GM19328 (cell line): ENCODE measurements around the gene PAQR8.

Source experiments
- ATAC-seq: cut with Tn5 transposase; IDR thresholded peaks from one replicate; pipeline ENCODE4 v1.9.1; 2021; ENCODE audit warnings: mild to moderate bottlenecking, moderate library complexity; ENCODE audit not compliant: unreplicated experiment

Gene PAQR8, protein sequence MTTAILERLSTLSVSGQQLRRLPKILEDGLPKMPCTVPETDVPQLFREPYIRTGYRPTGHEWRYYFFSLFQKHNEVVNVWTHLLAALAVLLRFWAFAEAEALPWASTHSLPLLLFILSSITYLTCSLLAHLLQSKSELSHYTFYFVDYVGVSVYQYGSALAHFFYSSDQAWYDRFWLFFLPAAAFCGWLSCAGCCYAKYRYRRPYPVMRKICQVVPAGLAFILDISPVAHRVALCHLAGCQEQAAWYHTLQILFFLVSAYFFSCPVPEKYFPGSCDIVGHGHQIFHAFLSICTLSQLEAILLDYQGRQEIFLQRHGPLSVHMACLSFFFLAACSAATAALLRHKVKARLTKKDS

DNA sequence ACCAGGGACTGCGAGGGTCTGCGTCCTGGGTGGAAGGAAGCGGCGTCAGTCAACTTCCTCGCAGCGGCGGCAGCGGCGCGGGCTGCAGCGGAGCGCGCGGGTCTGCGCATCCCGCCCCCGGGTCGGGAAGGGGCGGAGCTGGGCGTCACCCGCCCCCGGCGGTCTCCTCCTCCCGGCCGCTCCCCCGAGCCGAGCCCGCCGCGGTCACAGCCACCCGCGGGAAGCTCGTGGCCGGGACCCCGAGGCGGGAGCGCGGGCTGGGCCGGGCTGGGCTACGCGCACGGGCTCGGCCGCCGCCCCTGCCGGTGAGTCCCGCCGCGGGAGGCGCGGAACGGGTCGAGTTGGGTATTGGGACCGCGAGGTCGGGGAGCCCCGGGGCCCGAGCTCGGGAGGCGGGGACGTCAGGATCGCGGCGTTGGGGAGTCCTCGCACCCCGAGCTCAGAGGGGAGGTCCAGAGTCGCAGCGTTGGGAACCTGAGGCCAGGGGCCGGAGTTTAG, at the start of gene PAQR8:
Gene PAQR8, plus strand, starts transcription at position 207 of the 498 bp plus-strand sequence. CDS start 41,063 bp downstream, outside the sequence.
- ATAC-seq = peak; percentile 89

DNA sequence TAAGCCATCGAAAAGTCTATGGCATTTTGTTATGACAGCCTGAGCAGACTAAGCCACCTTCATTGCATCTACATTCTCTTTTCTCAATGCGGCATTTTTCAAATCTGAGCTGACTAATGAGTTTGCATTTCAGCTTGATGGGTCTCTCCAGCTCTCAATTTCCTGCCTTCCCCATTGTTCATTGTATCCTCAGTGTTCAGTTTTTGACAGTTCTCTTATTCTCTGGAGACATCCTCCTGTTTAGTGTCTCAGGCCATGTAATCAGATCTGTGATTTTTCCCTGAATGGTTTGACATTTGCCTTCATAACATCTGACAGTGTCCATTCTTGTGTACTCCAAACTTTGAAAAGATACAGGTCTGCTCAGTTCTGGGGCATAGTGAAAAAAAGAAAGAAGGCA, 49.5 kb upstream of the PAQR8 start:
- ATAC-seq = no peak

DNA sequence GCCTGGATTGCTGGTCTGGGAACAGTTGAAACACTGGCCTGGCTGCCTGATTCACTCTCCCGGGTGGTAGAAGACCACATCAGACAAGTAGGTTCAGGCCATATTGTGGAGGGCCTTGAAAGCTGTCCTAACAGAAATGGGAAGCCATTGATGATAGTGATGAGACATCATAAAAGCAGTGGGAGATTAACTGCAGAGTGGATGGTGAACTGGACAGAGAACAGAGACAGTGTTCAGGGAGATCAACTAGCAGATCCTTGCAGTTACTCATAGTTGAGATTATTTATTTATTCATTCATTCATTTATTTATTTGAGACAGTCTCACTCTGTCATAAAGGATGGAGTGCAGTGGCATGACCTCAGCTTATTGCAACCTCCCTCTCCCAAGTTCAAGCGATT, 47.2 kb upstream of the PAQR8 start:
- ATAC-seq = no peak

DNA sequence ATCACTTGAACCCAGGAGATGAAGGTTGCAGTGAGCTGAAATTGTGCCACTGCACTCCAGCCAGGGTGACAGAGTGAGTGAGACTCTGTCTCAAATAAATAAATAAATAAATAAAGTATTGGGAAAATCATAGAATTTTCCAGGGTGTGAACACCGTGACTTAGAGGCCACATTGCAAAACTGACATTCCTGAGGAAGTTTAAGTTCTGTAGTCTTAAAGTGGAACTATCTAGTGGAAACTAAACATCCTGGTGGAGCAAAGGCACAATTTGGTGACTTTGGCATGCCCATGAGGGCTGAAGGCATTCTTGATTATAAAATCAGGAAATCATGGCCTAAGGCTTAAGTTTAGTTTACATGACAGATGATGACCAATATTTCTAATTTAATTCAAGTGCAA, 44.7 kb upstream of the PAQR8 start:
- no peak for ATAC-seq

DNA sequence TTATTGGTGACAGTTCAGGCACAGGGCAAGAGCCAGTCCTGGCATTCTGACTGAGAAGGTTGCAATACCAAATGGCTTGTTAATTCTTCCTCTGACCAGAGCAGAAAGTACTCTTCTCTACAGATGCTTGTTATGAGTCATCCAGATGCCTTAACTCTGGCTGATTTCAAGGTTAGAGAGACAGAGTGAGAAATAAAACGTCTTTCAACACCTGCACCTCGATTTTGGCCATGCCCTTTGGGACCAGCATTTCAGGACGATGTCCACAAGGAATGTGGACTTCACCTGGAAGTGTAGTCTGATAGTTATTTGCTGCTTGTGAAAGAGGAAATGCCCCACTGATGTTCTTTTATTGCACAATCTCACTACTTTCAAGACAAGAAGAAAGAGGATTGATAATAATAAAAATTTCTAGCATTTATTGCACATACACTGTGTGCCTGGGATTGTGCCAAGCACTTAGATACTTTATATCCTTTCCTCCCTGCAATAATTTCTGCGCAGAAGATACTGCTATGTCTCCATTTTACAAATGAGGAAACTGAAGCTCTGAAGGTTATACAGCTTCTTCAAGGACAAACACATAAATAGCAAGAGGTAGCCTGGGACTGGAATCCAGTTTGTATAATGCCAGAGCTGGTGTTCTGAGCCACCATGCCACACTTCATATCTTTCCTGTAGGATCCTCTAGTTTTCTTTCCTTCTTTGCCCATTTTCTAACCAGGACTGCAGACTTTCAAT, 43.9 kb upstream of the PAQR8 start:
- ATAC-seq = peak; percentile 98

DNA sequence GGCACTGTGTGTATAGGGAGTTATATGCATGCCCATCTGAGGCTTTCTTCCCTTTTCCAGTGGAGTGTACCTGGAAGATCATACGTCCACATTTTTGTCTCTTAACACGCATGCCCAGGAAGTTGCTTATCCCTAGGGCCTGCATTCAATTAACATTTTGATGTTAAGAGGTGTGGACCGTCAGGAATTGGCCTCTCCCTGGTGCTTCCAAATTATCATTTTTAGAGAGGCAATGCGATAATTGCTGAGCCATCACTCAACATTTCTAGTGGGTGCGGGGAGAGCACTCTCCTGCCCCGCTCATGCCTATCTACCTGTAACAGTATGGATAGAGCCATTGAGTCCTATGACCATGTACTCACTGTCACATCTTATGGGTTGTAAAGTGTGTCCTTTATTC, 37.8 kb upstream of the PAQR8 start:
- no peak for ATAC-seq

DNA sequence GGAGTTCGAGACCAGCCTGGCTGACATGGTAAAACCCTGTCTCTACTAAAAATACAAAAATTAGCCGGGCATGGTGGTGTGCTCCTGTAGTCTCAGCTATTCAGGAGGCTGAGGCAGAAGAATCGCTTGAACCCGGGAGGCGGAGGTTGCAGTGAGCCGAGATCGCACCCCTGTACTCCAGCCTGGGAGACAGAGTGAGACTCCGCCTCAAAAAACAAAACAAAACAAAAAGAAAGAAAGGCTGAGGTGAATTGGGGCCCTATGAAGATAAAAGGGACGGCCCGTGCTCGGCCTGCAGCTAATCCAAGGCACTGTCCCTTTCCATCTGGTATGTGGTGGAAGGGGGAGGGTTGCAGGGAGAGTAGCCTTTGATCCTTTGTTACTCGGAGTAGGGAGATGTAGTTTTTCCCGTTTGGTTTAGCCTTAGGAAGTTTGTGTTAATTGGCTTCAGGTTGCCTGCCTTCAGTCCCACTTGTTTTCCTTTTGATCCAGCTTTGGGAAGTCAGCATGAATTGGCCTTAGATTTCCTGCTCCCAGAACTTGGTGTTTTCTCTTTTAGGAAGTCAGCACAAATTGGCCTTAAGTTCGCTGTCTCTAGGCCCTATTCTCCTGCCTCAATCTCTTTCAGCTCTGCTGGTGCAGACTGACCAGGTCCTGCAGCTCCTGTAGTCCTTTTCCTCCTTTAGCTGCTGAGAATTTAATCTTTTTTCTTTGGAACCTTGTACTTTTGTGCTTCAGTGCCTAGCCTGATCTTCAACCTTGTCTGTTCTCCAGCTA, 36.1 kb upstream of the PAQR8 start:
- ATAC-seq = no peak

DNA sequence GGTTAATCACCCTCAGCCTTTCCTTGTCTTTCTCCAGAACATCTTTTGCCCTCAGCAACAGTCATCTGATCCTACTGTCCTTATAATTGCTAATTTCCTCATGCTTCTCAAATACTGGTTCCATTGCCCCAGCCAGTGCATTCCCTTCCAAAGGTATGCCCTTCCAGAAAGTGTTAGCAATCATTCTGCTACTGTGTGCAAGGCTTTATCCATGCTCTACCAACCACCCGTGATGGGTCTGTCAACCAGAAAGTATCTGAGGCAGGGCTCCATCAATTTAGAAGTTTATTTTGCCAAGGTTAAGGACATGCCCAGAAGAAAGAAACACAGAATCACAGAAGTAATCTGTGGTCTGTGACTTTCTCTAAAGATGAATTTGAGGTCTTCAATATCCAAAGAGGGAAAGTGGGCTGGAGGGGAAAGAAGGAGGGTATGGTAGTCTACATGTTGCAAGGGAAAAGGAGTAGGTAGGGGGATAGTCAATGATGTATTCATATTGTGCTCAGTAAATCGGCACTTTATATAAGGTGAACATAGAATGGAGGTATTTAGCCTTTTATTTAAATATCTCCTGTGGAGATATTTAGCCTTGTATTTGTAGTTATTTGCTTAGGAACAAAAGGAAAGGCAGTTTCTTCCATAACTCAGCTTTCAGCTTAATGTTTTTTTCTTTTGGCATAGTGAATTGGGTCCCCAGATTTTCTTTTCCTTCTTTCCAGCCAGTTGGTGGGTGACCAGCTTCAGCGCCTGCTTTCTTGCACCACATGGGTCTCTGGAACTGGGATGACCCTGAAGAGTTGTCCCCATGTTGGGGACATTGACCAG, 35.2 kb upstream of the PAQR8 start:
- no peak for ATAC-seq

DNA sequence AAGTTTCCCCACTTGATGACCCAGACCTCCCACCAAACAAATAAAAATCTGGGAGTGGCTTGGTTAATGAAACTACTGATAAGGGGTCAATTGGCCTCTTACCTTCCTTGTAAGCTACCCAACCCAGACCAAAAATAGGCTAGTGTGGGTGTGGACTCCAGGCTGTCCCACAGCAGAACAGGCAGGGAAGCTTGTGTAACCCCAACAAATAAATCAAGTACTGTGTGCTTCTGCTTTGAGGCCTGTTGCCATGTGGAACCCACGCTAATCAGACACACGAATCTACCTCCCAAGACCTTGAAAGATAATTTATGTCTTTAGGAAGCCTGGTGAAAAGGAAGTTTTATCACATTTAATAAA, 33.7 kb upstream of the PAQR8 start:
- no peak for ATAC-seq

DNA sequence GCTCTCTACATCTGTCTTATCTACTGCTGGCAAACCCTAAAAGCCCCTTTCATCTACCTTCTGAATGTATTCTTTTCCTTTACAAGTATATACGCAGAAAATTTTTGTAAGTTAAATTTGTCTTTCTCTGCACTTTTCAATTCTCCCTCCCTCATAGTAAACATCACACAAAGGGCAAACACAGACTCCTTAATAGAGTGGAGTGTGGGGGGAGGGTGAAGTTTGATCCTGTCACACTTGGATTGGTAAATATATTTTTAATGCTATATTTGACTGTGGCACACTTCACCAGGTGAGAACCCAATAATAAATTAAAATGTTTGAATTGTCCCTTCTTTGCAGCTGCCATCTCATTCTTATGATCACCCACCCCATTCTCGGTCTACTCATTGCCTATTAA, 33.2 kb upstream of the PAQR8 start:
- no peak for ATAC-seq

DNA sequence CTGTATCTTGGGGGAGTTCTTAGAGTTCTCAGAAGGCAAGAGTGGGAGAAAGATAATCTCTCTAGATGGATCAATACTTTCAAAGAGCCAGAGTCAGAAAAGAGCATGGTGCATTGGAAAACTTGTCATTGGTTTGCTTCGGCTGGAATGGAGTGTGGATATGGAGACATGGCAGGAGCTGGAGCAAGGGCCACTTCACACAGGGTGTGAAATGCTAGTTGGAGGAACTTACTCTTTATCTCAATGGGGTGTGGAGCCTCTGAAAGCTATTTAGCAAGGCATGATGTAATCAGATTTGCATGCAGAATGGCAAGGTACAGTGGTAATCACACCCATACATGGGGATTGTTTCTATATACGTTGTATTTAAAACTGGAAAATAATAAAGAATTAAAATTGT, 31.5 kb upstream of the PAQR8 start:
- no peak for ATAC-seq

DNA sequence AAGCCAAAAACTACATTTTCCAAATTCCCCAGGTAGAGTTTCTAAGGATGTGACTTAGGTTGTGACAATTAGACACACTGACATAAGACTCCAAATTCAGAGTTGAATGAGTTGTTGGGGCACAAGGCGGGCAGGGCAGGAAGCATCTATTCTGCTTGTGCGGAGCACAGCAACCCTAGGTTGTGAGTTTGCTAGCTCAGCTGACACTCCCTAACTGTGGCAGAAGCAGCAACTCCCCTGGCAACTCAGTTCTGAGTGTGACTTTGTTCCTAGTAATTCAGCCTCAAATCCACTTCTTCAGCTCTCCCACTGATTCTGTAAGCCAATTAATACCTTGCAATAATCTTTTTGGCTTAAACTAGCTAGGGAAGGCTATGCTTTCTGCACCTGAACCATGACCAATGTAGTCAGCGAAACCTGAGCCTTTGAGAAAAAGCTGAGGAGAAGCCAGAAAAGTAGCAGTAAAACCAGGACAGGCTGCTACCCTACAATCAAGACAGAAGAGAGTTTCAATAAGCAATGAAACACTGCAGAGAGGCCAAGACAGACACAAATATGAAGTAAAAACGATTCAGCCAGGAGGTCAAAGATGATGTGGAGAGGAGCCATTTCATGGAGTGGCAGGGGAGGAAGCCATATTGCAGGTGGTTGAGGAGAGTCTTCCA, 30.0 kb upstream of the PAQR8 start:
- no peak for ATAC-seq

DNA sequence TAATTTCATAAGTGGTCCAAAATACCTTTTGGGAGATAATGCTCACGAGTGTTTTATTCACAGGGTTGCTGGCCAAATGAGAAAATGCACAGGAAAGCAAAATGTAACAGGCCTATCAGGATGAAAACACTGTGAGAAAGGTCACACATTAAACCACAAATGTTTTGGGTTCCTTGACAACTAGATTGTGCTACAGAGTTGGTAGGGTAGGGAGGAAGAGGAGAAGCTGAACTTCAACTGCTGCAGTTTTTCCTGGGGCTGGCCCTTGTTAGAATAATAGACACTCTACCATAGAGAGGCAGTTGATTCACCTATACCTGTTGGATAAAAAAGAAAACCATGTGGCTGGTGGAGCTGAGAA, 28.1 kb upstream of the PAQR8 start:
- ATAC-seq = no peak

DNA sequence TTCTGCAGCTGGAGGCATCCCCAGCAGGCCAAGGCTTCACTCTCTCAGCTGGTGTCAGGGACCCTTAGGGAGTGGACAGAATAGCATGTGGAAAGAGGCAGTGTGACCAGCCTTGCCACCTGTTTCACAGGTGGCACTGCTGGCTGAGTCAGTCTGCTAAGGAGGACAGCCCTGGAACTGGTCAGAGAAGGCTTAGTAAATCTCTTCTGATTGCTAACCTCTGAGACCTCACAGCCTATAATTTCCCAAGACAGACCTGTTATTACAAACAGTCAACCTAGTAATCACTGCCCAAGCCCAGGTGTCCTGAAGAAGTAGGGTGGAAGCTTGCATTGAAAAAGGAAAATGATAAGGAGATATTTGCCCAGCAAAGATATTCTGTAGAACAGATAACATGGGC, 26.4 kb upstream of the PAQR8 start:
- ATAC-seq = no peak

DNA sequence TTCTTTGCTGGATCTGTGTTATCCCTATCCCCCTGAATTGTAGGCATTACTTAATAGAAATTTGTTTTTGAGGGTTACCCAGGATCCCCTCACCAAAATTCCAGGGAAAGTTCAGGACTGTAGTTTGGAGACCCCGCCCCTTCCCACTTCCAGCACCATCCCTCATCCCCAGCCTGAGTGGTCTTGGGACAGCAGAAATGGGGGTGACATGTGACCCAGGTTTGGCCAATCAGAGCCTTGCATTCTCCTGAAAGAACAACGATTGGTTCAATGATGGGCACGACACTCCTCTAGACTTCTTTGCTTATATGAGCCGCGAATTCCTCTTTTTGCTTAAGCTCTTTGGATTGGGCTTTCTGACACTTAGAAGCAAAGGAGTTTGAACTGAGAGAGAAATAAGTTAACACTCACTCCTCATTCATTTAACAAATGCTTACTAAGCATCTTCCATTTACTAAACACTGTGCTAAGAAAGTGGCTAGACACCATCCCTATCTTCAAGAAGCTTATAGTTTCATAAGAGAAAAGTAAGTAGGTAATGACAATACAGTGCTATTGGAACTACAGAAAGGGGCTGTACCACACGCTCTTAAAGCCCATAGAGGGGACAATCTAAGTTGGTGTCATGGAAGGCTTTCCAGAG, 24.9 kb upstream of the PAQR8 start:
- no peak for ATAC-seq

DNA sequence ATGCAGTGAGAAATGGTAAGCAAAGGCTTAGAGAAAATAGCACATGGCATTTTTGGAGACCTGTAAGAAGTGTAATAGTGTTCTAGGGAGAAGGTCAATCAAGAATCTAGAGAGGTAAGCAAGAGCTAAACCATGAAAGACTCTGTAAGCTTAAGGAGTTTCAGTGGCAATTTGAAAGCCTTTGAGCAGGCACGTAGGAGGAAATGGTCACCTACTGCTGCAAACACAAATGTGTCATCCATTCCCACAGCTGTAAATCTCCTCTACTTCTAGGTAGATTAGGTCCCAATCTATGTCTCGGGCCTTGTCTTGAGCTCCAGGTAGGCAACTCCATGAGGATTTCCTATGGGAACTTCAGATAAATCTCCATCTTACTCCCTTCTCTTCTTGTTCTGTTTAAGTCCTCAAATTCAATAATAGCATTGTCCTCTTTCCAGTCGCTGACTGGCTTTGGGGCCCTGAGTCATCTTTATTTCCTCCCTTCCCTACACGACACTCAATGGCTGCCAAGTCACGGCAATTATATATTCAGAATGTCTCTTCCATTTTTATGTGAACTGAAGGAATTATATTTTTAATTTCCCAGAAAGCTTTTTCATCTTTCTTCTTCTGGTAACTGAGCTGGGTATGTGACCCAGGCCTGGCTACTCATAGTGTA, 24.2 kb upstream of the PAQR8 start:
- no peak for ATAC-seq

DNA sequence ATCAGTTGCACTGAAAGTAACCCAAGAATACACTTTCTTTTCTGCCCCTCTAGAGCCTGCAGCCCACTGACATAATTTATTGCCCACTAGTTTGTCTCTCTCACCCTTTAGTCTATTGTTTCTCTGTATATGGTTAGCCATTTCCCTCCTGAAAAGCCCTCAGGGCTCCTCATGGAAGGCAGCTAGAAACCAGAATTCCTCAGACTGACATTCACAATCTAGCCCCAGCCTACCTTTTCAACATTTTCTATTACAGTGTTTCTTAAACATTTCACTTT, 21.4 kb upstream of the PAQR8 start:
- no peak for ATAC-seq

DNA sequence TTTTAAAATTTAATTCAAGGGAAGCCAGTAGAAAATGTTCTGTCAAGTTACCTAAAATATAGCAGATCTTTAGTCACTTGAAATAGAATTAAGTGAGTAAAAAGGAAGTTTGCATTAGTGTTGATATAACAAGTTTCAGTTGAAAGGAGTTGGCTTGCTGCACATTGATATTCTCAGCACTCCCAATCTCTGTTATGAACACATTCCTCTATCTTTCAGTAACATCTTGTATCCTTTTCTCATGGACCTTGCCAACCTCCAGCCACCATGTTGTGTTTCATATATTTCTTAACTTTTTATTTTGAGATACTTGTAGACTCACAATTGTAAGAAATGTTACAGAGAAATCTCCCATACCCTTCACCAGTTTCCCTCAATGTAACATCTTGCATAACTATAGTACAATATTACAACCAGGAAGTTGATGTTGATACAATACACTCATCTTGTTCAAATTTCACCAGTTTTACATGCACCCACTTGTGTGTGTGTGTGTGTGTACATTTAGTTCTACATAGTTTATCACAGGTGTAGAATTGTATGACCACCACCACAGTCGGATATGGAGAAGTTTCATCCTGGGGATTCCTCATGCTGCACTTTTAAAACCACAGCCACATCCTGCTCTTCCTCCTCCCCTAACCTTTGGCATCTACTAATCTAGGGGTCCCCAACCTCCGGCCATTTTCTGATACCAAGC, 20.2 kb upstream of the PAQR8 start:
- no peak for ATAC-seq

DNA sequence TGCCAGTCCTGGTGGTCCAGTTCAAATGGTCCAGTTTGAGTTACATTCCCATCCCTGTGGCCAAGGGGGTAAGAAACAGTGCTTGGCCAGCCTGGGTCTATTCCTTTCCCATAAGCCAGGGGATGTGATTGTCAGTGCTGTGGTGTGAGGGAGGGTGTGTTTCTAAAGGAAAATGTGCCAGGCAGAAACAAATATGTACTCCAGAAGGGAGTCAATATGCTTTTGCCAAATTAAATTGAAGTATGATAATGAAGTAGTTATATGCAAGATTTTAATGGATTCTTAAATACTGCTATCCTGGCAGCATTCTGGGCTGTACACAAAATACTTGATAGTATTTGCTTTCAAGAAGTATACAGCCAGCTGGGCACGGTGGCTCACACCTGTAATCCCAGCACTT, 16.6 kb upstream of the PAQR8 start:
- ATAC-seq = no peak
